ENCODE measurements around the gene CYTH3.
"Not testable (repeated sequence)": the region's sequence is repeated elsewhere in the genome, so short reads cannot be mapped to it uniquely, and the experiment has no call there.

DNA sequence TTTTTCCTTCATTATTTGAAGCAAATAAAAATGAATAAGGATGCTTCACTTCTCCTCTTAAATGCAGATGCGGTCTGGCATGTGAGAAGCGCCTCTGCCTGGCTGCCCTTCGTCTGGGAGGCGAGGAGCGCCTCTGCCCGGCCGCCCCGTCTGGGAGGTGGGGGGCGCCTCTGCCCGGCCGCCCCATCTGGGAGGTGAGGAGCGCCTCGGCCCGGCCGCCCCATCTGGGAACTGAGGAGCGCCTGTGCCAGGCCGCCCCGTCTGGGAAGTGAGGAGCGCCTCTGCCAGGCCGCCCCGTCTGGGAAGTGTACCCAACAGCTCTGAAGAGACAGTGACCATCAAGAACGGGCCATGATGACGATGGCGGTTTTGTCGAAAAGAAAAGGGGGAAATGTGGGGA is 49.4 kb downstream of the CYTH3 start:
- TF ChIP-seq, protein P1, sequence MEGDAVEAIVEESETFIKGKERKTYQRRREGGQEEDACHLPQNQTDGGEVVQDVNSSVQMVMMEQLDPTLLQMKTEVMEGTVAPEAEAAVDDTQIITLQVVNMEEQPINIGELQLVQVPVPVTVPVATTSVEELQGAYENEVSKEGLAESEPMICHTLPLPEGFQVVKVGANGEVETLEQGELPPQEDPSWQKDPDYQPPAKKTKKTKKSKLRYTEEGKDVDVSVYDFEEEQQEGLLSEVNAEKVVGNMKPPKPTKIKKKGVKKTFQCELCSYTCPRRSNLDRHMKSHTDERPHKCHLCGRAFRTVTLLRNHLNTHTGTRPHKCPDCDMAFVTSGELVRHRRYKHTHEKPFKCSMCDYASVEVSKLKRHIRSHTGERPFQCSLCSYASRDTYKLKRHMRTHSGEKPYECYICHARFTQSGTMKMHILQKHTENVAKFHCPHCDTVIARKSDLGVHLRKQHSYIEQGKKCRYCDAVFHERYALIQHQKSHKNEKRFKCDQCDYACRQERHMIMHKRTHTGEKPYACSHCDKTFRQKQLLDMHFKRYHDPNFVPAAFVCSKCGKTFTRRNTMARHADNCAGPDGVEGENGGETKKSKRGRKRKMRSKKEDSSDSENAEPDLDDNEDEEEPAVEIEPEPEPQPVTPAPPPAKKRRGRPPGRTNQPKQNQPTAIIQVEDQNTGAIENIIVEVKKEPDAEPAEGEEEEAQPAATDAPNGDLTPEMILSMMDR (IDR thresholded peaks at IDR 0.05; ENCODE audit: extremely low read depth in 1 of 2, insufficient read depth in 1 of 2, low read depth in 1 of 2, low read length in 2 of 2) = not testable (repeated sequence)
- TF ChIP-seq, protein P2, sequence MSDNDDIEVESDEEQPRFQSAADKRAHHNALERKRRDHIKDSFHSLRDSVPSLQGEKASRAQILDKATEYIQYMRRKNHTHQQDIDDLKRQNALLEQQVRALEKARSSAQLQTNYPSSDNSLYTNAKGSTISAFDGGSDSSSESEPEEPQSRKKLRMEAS (IDR thresholded peaks at IDR 0.05; ENCODE audit: insufficient read depth, insufficient read length) = not testable (repeated sequence)
- TF ChIP-seq EZH2 (IDR thresholded peaks at IDR 0.05; ENCODE audit: borderline replicate concordance, low read depth, low read length, severe bottlenecking); JUN (IDR thresholded peaks at IDR 0.05; ENCODE audit: borderline replicate concordance, insufficient read depth, insufficient read length, low read depth); MYC (IDR thresholded peaks at IDR 0.05; ENCODE audit: low read depth, low read length): not testable (repeated sequence)

Data from endothelial cell of umbilical vein (primary cell).